Measurements from ENCODE around the gene IL23A.

The IL23A gene

GRCh38 chr12:56387152-56387736 is 48.6 kb downstream of the IL23A start:
- Mint-ChIP-seq H3K4me3 (peak overlapping the region in 1 of 3 experiments; percentile 41), H3K4me1 (peaks cover 18% of the 10 kb centered on the region), H3K27ac (peak overlapping the region; percentile 44 to 53 (median 48)), H3K9me3 (peaks cover 3% of the 10 kb centered on the region), H3K27me3 (ENCODE audit: low read depth) (peaks cover 11% of the 10 kb centered on the region), H3K36me3 (ENCODE audit: low read depth) (no peaks in the 10 kb centered on the region)
- TF ChIP-seq, protein P1, sequence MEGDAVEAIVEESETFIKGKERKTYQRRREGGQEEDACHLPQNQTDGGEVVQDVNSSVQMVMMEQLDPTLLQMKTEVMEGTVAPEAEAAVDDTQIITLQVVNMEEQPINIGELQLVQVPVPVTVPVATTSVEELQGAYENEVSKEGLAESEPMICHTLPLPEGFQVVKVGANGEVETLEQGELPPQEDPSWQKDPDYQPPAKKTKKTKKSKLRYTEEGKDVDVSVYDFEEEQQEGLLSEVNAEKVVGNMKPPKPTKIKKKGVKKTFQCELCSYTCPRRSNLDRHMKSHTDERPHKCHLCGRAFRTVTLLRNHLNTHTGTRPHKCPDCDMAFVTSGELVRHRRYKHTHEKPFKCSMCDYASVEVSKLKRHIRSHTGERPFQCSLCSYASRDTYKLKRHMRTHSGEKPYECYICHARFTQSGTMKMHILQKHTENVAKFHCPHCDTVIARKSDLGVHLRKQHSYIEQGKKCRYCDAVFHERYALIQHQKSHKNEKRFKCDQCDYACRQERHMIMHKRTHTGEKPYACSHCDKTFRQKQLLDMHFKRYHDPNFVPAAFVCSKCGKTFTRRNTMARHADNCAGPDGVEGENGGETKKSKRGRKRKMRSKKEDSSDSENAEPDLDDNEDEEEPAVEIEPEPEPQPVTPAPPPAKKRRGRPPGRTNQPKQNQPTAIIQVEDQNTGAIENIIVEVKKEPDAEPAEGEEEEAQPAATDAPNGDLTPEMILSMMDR (IDR thresholded peaks at IDR 0.05; ENCODE audit: unreplicated experiment in 3 of 3) = no peak

DNA sequence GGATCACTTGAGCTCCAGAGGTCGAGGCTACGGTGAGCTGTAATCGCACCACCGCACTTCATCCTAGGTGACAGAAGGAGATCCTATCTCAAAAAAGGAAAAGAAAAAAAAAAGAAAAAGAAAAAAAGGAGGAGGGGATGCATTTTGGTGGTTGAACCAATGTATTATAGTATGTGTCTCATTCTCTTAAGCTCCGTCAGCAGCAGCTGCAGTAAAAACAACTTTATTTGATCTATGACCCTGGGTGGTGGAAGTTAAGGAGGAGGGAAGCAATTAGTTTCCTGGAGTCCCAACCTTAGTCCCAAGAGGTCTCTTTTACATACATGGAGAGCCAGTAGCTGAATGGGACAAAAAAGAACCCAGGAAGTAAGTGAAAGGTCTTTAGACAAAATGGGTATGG is 50.7 kb downstream of the IL23A start:
- H3K27ac Mint-ChIP-seq = peak overlapping the region in 1 of 3 experiments; percentile 38
- H3K4me3 Mint-ChIP-seq = no peak overlapping the region
- TF ChIP-seq, protein P1 (IDR thresholded peaks at IDR 0.05; ENCODE audit: unreplicated experiment in 3 of 3) = no peak
- H3K36me3 Mint-ChIP-seq (ENCODE audit: low read depth) = no peaks in the 10 kb centered on the region
- H3K9me3 Mint-ChIP-seq = peaks cover 6% of the 10 kb centered on the region
- peaks cover 6% of the 10 kb centered on the region for H3K27me3 Mint-ChIP-seq (ENCODE audit: low read depth)
- peaks cover 18% of the 10 kb centered on the region for H3K4me1 Mint-ChIP-seq

All from nephron (organoid).